ENCODE data around the gene PTPRM.

DNA sequence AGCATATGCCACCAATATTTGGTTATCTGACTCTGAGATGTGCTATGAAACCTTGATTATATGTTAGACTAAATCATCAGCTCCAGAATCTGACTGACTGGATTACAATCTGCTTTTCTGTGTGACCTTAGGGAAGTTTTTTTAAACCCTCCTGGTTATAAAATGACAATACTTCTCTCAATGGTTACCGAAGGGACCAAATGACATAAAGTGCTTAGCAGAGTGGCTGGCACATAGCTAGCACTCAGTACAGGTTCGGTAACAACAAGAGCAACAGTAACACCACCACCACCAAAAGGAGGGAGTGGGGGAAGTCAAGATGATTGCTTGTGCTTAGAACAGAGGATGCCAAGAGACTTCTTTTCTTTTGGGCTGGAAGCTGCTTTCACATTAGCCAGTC, 306.2 kb downstream of the PTPRM start:
- TF ChIP-seq, protein P1, sequence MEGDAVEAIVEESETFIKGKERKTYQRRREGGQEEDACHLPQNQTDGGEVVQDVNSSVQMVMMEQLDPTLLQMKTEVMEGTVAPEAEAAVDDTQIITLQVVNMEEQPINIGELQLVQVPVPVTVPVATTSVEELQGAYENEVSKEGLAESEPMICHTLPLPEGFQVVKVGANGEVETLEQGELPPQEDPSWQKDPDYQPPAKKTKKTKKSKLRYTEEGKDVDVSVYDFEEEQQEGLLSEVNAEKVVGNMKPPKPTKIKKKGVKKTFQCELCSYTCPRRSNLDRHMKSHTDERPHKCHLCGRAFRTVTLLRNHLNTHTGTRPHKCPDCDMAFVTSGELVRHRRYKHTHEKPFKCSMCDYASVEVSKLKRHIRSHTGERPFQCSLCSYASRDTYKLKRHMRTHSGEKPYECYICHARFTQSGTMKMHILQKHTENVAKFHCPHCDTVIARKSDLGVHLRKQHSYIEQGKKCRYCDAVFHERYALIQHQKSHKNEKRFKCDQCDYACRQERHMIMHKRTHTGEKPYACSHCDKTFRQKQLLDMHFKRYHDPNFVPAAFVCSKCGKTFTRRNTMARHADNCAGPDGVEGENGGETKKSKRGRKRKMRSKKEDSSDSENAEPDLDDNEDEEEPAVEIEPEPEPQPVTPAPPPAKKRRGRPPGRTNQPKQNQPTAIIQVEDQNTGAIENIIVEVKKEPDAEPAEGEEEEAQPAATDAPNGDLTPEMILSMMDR (IDR thresholded peaks at IDR 0.05): no peak
- no peak for TF ChIP-seq POLR2A (IDR thresholded peaks at IDR 0.05)

Measured in gastroesophageal sphincter (tissue), 3 donors.